Embryonic facial prominence (tissue), 1 donor: ENCODE data around the gene PECR.
"Not testable (repeated sequence)": the region's sequence is repeated elsewhere in the genome, so short reads cannot be mapped to it uniquely, and the experiment has no call there.

Source experiments
- DNase-seq: peaks from one replicate; pipeline ENCODE4 v3.0.0-alpha.2; 2016; ENCODE audit errors: extremely low spot score

Gene PECR

GRCh38 chr2:216104691-216105090 is 23.1 kb upstream of the PECR start:
- no peak for DNase-seq

- no peak for DNase-seq
Measured at GRCh38 chr2:216103213-216103612, 21.6 kb upstream of the PECR start.

GRCh38 chr2:216101109-216101508 is 19.5 kb upstream of the PECR start:
- DNase-seq = no peak

GRCh38 chr2:216098421-216099334 is 17.1 kb upstream of the PECR start:
- DNase-seq = no peak

- DNase-seq = no peak
Measured at GRCh38 chr2:216094701-216095100, 13.1 kb upstream of the PECR start.

- no peak for DNase-seq
Measured at GRCh38 chr2:216092646-216093045, 11.0 kb upstream of the PECR start.

- DNase-seq = no peak
Measured at GRCh38 chr2:216090369-216090786, 8.8 kb upstream of the PECR start.

GRCh38 chr2:216086207-216086893 is 4.7 kb upstream of the PECR start:
- DNase-seq = no peak

- DNase-seq = no peak
Measured at GRCh38 chr2:216084547-216084946, 2.9 kb upstream of the PECR start.

GRCh38 chr2:216083464-216084281 is 2.1 kb upstream of the PECR start:
- DNase-seq = no peak

- no peak for DNase-seq
Measured at GRCh38 chr2:216082805-216083204, 1.2 kb upstream of the PECR start.

GRCh38 chr2:216082117-216082711 is 605 bp upstream of the PECR start:
- DNase-seq = no peak

- no peak for DNase-seq
Measured at GRCh38 chr2:216081012-216081411, 597 bp downstream of the PECR start.

GRCh38 chr2:216080048-216080447 is 1.6 kb downstream of the PECR start:
- DNase-seq = not testable (repeated sequence)

GRCh38 chr2:216078776-216079175 is 2.8 kb downstream of the PECR start:
- DNase-seq = no peak

GRCh38 chr2:216075510-216076485 is 5.8 kb downstream of the PECR start:
- no peak for DNase-seq

GRCh38 chr2:216074794-216075193 is 6.8 kb downstream of the PECR start:
- DNase-seq = no peak

- DNase-seq = no peak
Measured at GRCh38 chr2:216074380-216074779, 7.2 kb downstream of the PECR start.

- no peak for DNase-seq
Measured at GRCh38 chr2:216073773-216074172, 7.8 kb downstream of the PECR start.

GRCh38 chr2:216072473-216072872 is 9.1 kb downstream of the PECR start:
- DNase-seq = no peak
